Measurements from ENCODE around the gene IFI44L.

Gene IFI44L

DNA sequence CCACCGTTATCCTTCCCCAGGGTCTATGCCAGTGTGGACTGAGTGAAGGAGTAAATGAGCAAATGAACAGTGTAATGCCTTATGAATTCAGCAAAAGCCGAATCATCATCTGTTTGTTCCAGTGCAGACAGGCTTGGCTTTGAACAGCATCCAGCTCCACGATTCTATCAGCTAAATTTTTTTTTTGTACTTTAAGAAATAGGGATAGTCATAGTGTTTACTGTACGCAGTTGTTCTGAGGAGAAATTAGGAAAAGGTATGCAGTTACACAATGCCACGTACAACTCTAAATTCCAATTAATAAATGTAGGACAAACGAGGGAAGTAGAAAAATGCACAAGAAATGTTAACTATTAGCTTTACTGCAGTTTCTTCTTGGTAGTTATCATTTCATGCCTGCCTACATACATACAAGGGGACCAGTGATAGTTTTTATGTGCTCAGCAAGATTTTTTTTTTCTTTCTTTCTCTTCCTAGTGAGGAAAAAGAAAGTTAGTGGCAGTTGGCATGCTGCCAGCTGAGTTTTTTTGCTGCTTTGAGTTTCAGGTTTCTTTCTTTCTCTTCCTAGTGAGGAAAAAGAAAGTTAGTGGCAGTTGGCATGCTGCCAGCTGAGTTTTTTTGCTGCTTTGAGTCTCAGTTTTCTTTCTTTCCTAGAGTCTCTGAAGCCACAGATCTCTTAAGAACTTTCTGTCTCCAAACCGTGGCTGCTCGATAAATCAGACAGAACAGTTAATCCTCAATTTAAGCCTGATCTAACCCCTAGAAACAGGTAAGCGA lies at the start of gene IFI44L:
IFI44L (plus strand) TSS at position 646 of the 777 bp plus-strand sequence. CDS start 7,468 bp downstream, outside the sequence.
- no peak for DNase-seq (ENCODE audit: low spot score)

DNA sequence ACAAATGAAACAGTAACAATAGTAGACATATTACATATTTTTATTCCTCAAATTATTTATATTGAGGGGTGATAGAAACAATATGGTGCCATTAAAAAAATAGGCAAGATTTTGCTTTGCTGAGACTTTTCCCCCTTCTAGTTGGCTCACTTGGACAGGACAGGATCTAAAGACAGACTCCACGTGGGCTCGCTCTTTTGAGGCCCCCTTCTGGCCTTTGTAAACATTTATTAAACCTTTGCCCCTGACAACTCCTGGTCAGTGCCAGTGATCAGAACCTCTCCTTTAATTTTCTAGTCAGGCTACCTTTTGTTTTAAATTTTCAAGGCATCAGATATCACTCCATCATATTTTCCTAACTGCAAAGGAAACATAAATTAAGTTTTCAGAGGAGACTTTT lies 49.7 kb upstream of the IFI44L start:
- DNase-seq (ENCODE audit: low spot score), result no peak

DNA sequence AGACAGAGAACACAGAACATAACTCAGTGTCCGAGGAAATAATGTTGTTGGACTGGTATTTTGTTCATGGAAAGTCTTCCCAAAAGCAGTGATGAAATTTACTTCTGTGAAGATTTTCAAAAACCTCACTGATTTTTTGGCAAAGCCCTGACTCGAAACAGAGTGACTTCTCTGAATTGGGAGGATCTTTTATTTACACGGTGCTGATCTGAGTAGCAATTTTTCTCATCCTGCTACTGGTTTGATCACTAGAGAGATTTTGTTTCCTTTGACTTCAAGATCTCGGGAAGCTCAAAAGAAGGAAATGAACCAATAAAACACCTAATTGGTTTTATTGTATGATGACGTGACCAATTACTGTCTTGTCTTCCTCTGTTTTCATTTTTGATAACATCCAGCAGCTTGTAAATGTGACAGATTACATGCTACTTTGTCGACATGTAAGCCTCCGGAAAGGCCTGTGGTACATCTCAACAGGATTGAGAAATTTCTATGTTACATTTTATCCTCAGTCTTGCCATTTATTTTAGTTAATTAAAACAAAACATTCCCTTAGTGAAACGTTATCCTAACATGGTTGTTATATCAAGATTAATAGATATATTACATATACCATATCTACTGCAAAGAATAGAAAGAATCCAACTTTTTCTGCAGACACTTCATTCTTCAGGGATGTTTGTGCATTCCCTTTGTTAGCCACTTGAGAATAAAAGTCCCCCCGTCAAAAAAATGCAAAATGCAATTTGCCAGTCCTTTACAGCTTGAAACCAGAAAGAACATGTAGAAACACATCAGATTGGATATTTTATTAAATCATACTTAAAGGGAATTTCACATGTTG lies 42.8 kb upstream of the IFI44L start:
- no peak for DNase-seq (ENCODE audit: low spot score)

DNA sequence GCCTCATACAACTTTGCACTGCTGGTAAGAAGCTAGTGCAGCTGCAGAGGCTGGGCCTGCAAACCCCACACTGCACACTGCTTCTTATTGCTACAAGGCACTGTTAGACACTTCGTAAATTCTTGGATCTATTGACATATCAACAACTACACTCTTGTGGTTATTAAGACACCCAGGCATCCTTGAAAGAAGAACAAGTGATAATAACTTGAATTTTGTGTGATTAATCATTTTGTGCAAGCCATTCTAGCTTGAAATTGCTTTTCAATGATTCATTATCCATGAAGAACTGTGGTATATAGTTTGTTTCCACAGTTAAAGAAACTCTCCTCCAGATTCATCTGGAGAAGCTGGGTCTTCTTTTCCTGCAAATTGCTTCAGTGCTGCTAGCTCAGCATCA lies 33.7 kb upstream of the IFI44L start:
- no peak for DNase-seq (ENCODE audit: low spot score)

DNA sequence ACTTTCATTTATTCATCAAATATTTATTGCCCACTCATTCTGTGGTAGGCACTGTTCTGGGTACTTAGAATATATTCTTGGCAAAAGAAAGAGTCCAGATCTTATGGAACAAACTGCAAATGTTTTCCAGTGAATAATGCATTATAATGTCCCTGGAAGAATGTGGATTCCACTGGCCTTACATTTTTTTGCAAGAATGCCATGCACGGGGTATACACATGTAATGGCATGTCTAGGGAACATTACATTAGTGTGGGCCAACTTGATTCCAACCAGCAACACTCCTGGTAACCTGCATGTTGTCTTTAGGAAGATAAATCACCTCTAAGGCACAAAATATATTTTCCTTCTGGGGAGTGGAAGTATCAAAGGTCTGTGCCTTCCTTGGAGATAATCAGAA lies 33.0 kb upstream of the IFI44L start:
- no peak for DNase-seq (ENCODE audit: low spot score)

DNA sequence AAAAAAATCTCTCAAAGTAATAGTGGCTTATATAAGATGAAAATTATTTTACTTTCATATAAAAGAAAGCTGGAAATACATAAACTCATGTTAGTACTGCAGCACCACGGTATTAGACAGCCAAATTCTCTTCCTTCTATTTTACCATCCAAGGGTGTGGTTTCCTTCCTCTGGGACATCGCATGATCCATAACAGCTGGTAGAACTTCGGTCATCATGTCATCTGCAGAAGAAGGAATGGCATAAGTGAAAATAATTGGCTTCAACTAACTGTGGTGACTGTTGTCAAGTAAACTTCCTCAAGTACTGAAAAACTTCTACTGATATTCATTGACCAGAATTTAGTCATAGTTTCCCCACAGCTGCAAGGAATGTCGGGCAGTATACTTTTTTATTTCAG lies 28.3 kb upstream of the IFI44L start:
- no peak for DNase-seq (ENCODE audit: low spot score)

DNA sequence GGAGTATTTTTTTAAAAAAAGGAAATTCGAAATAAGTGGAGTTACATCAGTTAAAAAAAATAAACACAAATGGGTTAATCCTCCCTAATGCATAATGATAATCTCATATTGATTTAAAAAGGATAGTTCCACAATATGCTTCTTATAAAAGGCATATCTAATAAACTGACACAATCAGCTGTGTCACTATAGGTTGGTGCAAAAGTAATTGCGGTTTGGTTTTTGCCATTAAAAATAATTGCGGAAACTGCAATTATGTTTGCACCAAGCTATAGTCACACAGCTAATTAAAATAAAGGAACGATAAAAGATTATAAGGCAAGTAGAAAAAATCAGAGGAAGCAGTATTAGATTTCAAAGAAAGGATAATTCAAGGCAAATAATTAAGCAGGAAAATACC lies 21.0 kb upstream of the IFI44L start:
- DNase-seq (ENCODE audit: low spot score), result no peak

DNA sequence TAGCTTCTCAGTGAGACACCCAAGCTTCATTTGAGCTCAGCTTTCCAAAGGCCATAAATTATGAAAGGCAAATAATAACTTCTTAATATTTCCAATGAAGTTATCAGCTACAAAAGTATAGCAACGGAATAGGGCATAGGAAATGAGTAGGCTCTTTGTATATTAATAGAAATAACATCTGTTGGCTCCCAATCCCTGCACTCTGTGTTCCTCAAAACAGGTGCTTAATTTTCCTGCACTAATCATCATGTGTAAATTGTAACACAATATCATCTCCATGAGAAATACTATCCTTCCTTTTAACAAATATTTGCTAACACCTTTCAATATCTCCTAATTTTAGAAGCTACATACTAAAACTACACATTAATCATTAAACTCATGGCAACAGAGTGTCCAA lies 19.2 kb upstream of the IFI44L start:
- no peak for DNase-seq (ENCODE audit: low spot score)

DNA sequence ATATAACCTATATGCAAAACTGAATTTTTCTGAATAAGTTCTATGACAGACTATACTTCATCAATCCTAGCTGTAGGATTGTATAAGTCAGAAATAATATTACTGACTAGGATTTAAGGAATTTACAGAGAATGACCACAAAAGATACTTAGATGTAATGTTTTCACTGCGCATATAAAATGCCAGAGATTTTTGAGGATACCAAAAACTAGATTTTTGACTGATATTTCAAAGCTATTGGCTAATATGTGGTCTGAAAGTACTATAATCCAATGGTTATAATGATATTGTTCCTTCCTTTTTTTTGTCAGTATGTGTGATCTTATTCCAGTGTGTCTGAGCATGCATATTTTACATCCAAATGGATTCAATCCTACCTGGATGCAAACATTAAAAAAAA lies 17.0 kb upstream of the IFI44L start:
- no peak for DNase-seq (ENCODE audit: low spot score)

DNA sequence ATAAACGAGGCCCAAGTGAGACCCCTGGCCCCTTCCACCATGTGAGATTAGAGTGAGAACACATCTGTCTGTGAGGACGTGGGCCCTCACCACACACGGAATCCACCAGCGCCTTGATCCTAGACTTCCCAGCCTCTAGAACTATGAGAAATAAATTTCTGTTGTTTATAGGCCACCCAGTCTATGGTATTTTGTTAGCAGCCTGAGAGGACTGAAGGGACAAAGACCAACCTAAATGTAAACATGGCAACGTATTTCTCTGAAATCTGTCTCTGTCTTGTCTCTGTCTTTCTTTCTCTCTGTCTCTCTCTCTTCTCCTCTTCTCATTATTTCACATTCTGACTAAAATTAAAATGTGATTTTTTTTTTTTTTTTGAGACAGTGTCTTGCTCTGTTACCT lies 15.6 kb upstream of the IFI44L start:
- no peak for DNase-seq (ENCODE audit: low spot score)

DNA sequence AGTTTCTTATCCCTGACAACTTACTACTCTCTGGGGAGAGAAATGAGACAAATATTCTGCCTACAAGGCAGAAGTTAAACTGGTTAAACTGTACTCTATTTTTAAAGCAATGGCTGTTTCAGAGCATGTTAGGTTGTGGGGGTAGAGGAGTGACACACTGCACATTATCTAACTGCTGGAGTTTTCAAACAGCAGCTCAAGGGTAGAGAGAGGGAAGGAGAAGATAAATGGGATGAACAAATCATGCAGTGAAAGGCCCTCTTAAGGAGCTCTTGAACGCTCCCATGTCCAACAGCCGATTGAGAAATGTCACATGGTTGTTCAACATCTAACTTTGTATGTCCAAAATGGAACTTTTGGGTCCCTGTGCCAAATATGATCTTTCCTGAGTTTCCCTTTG lies 14.0 kb upstream of the IFI44L start:
- DNase-seq (ENCODE audit: low spot score), result no peak

DNA sequence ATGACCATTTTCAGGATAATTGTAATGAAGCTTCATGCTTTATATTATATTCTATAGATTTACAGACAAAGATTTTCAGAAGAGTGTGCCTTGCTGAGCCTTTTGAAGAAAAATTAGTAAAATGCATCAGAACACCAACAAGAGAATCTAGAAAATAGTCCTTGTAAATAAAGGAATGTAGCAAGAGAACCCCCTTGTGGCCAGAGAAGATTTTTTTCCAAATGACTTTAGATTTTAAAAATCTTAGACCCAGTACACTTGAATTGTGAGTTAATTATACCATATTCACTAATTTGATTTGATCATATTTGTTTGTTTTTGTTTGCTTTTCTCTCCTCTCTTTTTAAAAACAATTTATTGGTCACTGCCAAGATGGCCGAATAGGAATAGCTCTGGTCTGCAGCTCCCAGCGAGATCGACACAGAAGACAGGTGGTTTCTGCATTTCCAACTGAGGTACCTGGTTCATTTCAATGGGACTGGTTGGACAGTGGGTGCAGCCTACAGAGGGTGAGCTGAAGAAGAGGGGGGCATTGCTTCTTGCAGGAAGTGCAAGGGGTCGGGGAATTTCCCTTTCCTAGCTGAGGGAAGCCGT lies 12.8 kb upstream of the IFI44L start:
- no peak for DNase-seq (ENCODE audit: low spot score)

DNA sequence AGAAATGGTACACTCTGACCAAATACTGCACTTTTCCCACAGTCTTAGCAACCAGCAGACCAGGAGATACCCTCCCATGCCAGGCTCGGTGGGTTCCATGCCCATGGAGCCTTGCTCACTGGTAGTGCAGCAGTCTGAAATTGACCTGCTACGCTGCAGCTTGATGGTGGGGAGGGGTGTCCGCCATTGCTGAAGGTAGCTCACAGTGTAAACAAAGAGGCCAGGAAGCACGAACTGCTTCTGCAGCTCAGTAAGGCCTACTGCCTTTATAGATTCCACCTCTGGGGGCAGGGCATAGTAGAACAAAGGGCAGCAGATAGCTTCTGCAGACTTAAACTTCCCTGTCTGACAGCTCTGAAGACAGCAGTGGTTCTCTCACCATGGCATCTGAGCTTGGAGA lies 12.3 kb upstream of the IFI44L start:
- DNase-seq (ENCODE audit: low spot score), result no peak

DNA sequence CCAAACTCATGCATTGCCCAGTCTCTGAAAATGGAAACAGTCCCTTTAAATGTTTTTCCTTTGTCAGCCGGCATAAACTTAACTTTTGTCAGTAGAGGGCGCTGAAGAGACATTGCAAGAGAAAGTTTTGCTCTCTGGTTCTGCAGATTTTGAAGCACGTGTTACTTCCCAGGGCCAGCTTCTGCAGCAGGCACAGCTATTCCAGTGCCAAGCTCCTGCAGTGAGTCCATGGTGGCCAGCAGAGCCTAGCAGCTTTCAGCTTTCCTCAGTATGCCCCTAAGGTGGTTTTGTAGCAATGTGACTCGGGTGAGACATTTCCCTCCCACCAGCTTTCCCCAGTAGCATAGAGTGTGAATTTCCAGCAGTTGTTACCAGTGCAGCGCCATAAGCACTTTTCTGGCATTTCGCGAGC lies 2.6 kb upstream of the IFI44L start:
- DNase-seq (ENCODE audit: low spot score), result peak; percentile 7

DNA sequence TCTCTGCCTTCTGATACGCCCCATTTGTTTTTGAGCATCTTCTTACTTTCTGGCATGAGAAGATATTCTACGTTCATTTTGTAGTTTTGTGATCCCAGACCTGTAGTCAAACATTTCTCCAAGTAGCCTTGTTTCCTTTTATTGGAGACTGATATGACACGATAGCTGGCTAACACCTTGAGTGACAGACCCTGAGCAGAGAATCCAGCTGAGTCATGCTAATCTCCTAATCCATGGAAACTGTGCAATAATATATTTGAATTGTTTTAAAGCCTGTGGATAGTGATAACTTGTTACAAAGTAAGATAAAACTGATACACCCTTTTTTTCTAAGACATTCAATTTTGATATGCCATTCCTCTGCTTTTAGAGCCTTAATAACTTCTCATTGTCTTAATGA lies 1.2 kb upstream of the IFI44L start:
- no peak for DNase-seq (ENCODE audit: low spot score)

DNA sequence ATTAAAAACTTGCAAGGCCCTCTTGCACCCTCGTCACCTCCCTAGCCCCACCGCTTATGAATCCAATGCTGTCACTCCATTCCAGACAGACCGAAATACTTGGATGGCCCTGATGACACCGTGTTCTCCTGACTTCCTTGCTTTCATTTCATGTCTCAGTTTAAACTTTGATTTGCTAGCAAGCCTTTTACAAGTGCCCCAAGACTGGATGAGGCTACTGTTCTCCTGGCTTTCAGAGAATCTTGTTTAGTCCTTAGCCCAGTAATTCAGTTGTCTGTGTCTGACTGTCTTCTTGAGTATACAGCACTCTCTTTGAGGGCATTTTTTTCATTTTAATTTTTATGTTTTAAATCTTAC lies 824 bp upstream of the IFI44L start:
- no peak for DNase-seq (ENCODE audit: low spot score)

DNA sequence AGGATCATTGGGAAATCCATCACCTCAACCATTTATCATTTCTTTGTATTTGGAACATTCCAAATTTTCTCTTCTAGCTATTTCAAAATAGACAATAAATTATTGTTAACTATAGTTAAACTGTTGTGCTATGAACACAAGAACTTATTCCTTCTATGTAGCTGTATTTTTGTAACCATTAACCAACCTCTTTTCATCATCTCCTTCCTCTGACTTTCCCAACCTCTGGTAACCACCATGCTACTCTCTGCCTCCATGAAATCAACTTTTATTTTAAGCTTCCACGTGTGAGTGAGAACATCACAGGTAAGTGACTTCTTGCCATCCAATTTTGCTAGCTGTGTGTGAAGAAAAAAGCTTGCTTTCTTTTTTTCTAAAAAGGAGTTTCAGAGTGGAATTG lies 418 bp downstream of the IFI44L start:
- DNase-seq (ENCODE audit: low spot score), result no peak

DNA sequence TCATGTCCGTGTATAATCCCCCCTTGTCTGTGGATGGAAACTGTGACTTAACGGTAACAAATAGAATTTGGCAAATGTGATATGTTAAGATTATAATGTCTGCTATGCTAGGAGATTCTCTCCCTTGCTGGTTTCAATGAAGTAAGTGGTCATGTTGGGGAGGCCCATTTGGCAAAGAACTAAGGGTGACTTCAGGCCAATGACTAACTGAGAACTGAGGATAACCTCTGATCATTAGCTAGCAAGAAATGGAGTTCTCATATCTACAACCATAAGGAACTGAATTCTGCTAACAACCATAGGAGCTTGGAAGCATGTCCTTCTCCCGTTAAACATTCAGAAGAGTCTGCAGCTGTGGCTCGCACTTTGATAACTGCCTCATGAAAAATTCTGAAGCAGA lies 2.3 kb downstream of the IFI44L start:
- no peak for DNase-seq (ENCODE audit: low spot score)

DNA sequence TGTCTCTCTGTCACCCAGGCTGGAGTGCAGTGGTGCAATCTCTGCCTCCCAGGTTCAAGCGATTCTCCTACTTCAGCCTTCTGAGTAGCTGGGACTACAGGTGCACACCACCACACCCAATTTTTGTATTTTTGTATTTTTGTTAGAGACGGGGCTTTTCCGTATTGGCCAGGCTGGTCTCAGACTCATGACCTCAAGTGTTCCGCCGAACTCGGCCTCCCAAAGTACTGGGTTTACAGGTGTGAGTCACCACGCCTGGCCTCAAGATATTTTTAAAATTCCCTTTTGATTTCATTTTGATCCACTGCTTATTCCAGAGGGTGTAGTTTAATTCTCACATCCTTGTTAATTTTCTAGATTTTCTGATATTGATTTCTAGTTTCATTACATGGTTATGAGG lies 3.8 kb downstream of the IFI44L start:
- DNase-seq (ENCODE audit: low spot score), result no peak

DNA sequence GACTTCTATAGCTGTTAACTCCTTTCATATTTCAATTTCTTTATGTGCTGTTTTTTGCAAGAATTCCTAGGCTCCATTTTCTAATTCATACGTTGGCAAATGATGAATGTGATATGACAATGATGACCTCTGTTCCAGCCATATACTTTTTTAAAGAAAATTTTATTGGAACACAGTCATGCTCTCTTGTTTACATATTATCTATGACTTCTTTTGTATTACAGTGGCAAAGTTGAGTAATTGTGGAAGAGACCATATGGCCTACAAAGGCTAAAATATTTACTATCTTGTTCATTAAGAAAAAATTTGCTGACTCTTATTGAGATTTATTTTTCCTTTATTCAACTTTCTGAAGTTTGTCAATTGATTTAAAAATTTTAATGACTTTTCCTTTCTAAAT lies 7.1 kb downstream of the IFI44L start:
- no peak for DNase-seq (ENCODE audit: low spot score)

DNA sequence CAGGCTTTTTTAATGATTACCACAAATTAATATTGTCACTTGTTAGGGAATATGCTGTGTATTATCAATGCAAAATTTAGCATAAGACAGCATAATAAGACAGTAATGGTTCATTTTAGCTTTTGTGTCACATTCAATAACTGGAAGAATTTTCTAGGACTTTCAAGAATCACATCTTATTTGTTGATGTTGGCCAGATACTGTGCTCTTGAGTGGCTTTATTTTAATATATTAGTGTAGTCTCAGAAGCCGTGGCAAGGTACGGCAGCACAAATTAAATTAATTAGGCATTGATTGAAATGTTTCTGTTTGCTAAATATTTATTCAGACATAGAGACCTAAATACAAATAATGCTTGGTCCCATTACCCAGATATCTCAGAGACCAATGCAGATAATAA lies 10.4 kb downstream of the IFI44L start:
- DNase-seq (ENCODE audit: low spot score), result no peak

DNA sequence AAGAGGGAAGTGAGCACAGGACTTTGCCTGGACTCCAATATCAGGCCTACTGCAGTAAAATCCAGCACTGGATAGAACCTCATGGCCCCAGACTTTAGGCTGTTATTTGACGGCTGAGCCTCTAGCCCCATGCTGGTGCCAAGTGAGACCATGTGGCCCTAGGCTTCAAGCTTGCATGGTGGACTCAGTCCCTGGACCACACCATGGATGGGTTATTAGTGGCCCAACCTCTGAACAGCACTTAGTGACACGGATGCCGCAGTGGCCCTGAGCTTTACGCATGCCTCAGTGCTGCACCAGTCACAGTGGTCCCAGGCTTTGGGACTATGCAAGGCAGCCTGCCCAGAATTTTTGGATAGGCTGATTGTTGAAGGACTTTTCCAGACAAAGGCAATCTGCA lies 13.0 kb downstream of the IFI44L start:
- DNase-seq (ENCODE audit: low spot score), result no peak

DNA sequence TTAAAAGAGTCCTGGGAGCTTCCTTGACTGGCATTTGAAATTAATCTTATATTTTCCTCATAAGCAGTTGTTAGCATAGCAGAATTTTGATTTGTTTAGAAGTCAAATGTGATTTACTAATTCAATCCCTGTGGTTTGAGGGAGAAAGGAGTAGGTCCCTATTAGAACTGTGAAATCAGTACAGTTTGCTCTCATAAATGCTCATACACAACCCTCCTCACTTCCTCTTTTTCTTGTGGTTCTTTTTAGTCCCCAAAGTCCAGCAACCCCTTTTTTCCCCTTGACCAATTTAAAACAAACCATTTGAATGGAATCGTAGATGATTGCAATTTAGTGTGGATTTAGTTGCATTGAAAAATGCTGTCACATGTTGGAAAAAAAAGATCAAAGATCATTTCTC lies 20.2 kb downstream of the IFI44L start:
- DNase-seq (ENCODE audit: low spot score), result no peak
